Measurements from ENCODE around the gene PDE4DIP.
"Not testable (repeated sequence)": the region's sequence is repeated elsewhere in the genome, so short reads cannot be mapped to it uniquely, and the experiment has no call there.

Gene PDE4DIP

DNA sequence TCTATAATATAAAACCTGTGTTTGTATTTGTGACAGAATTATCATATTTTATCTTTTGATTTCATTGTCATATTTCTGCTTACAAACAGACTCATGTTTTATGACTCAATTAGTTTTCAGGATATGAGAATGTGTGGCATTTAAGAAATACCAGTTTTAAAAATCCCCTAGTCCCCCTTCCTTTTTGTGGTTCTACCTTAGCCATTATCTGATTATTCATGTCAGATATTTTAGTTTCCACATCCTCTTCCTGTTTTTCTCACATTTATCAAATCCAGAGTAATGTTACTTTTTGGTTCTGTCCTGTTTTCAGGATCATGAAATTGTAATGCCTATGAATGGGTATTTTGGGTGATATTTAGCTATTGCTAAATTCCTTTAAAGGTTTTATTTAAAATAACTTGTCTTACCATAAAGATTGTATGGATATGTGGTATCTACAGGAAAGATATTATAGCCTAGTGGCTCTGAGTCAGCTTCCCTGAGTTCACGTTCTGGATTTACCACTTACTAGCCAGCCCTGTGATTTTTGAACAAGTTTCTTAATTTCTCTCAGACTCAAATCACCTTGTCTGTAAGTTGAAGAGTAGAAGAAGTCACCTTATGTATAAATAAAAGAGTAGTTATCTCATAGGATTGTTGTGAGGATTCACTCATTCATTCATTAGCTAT, 131.8 kb downstream of the PDE4DIP start:
- not testable (repeated sequence) for DNase-seq (ENCODE audit: low spot score)

- DNase-seq (ENCODE audit: low spot score) = not testable (repeated sequence)
These were observed 133.6 kb downstream of the PDE4DIP start for GRCh38 chr1:148977785-148978184.

GRCh38 chr1:148989378-148989777, 145.2 kb downstream of the PDE4DIP start:
- not testable (repeated sequence) for DNase-seq (ENCODE audit: low spot score)

- not testable (repeated sequence) for DNase-seq (ENCODE audit: low spot score)
These were observed 146.1 kb downstream of the PDE4DIP start for GRCh38 chr1:148990233-148990788.

DNA sequence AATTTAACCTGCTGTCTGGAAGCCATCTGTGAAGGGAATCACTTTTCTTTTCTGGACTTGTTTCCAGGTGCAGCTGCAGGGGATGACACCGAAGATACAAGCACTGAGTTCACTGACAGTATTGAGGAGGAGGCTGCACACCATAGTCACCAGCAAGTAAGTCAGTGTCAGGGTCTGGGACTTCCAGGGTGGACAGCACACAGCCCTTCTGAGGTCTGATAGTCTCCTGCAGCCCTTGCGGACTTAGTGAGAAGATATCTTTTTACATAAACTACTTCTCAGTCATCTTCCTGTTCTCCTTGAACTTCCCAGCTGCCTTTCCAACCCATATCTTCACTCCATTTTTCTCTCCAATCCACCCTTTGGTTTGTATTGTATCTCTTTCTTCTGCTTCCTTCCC, 147.6 kb downstream of the PDE4DIP start:
- DNase-seq (ENCODE audit: low spot score) = not testable (repeated sequence)

DNA sequence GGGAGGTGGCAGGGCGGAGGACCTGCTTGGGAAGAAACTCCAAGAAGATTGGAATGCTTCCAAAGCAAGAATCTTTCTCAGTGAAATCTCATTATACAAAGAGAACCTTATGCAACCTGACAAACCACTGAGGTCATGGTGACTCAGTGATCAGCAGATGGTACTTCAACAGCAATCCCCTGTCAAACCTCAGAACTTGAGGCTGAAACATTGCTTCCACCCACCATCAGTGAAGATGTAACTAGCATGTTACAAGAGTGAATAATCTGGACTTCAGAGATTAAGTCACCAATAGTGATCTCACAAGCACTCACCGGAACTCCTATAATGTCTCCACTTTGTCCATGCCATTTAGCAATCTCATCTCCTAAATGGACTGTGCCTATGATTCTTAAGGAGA, 148.1 kb downstream of the PDE4DIP start:
- not testable (repeated sequence) for DNase-seq (ENCODE audit: low spot score)

GRCh38 chr1:148996449-148997224, 152.4 kb downstream of the PDE4DIP start:
- not testable (repeated sequence) for DNase-seq (ENCODE audit: low spot score)

GRCh38 chr1:148997405-148997804, 153.2 kb downstream of the PDE4DIP start:
- DNase-seq (ENCODE audit: low spot score) = not testable (repeated sequence)

DNA sequence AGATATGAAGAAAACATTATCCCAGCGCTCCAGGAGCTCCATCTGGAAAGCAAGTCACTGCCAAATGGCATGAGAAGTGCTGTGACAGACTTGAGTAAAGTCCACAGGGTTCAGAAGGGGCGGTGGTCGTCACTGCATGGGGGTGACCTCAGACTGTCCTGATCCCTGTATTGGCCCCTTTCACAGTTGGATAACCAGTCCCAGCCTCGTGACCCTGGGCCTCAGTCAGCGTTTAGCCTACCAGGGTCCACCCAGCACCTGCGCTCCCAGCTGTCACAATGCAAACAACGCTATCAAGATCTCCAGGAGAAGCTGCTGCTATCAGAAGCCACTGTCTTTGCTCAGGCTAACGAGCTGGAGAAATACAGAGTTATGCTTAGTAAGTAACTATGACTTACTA, 158.4 kb downstream of the PDE4DIP start:
- not testable (repeated sequence) for DNase-seq (ENCODE audit: low spot score)

- DNase-seq (ENCODE audit: low spot score) = not testable (repeated sequence)
These were observed 164.1 kb downstream of the PDE4DIP start for GRCh38 chr1:149008326-149008725.

- not testable (repeated sequence) for DNase-seq (ENCODE audit: low spot score)
These were observed 164.5 kb downstream of the PDE4DIP start for GRCh38 chr1:149008769-149009168.

- DNase-seq (ENCODE audit: low spot score) = not testable (repeated sequence)
These were observed 165.5 kb downstream of the PDE4DIP start for GRCh38 chr1:149009761-149010160.

- not testable (repeated sequence) for DNase-seq (ENCODE audit: low spot score)
These were observed 168.4 kb downstream of the PDE4DIP start for GRCh38 chr1:149012599-149012998.

DNA sequence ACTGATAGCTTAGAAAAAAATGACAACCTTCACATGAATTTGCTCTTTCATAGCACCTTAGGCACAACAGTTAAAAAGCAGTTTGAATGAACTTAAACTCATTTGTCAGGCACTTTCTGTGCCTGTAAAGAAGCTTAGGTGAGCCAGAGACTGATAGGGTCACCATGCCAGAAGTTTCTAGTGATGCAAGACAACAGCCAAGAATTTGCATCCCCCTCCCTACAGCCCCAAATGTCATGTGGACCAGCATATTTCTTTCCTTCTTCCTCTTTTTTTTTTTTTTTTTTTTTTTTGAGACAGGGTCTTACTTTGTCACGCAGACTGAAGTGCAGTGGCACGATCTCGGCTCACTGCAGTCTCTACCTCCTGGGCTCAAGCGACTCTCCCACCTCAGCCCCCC, 169.3 kb downstream of the PDE4DIP start:
- not testable (repeated sequence) for DNase-seq (ENCODE audit: low spot score)

DNA sequence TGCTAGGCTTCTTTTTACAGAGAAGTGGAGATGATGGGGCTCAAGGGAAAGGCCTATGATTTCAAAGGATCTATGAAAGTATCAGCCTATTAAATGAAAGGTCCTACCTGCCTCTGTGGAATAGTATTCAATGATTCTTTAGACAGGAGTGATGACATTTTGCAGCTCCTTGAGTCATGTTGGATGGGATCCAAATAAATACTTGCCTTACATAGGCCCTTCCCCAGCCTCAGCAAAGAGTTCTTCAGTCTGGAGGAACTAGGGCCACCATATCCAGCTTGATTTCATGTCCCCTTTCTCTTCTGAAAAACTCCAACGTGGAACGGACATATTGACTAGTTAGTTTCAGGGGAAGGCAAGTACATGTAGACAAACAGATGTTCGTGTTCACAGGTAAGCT, 171.3 kb downstream of the PDE4DIP start:
- DNase-seq (ENCODE audit: low spot score) = not testable (repeated sequence)

GRCh38 chr1:149016626-149017025, 172.4 kb downstream of the PDE4DIP start:
- not testable (repeated sequence) for DNase-seq (ENCODE audit: low spot score)

- not testable (repeated sequence) for DNase-seq (ENCODE audit: low spot score)
These were observed 174.3 kb downstream of the PDE4DIP start for GRCh38 chr1:149018577-149018976.

- DNase-seq (ENCODE audit: low spot score) = not testable (repeated sequence)
These were observed 180.1 kb downstream of the PDE4DIP start for GRCh38 chr1:149024327-149024726.

DNA sequence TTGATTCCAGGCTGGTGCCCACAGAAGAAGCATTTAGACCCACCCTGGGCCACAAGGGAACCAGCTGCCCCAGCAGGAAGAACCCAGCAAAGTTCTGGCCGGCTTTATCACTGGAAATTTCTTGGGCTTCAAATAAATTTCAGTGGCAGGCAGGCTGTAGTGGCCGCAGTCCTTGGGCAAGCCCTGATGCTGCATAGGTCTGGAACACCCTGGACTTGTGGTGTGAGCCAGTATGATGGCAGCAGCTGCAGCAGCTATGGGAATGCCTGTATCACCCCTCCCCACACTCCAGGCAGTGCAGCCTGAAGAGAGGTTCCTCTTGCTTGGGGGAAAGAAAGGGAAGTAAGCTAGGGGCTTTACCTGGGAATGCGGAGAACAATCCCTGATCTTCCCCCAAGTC, 189.7 kb downstream of the PDE4DIP start:
- DNase-seq (ENCODE audit: low spot score) = not testable (repeated sequence)

DNA sequence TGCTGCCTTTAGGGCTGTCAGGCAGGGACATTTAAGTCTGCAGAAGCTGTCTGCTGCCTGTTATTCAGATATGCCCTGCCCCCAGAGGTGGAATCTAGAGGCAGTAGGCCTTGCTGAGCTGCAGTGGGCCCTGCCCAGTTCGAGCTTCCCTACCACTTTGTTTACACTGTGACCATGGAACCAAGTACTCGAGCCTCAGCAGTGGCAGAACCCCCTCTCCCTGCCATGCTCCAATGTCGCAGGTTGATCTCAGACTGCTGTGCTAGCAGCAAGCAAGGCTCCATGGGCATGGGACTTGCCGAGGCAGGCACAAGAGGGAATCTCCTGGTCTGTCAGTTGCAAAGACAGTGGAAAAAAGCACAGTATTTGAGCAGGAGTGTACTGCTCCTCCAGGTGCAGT, 198.8 kb downstream of the PDE4DIP start:
- DNase-seq (ENCODE audit: low spot score) = not testable (repeated sequence)

- not testable (repeated sequence) for DNase-seq (ENCODE audit: low spot score)
These were observed 220.4 kb downstream of the PDE4DIP start for GRCh38 chr1:149064611-149065010.

- not testable (repeated sequence) for DNase-seq (ENCODE audit: low spot score)
These were observed 231.4 kb downstream of the PDE4DIP start for GRCh38 chr1:149075505-149076127.

All from iPS-NIHi11 (cell line).